NCI-H2081 (cell line): Measurements from ENCODE around the gene PTPRK.

Source experiments
- DNase-seq, 2 experiments: peaks; one replicate each; lab custom pipeline; 2025; lab: John Stamatoyannopoulos, UW

Gene PTPRK

DNA sequence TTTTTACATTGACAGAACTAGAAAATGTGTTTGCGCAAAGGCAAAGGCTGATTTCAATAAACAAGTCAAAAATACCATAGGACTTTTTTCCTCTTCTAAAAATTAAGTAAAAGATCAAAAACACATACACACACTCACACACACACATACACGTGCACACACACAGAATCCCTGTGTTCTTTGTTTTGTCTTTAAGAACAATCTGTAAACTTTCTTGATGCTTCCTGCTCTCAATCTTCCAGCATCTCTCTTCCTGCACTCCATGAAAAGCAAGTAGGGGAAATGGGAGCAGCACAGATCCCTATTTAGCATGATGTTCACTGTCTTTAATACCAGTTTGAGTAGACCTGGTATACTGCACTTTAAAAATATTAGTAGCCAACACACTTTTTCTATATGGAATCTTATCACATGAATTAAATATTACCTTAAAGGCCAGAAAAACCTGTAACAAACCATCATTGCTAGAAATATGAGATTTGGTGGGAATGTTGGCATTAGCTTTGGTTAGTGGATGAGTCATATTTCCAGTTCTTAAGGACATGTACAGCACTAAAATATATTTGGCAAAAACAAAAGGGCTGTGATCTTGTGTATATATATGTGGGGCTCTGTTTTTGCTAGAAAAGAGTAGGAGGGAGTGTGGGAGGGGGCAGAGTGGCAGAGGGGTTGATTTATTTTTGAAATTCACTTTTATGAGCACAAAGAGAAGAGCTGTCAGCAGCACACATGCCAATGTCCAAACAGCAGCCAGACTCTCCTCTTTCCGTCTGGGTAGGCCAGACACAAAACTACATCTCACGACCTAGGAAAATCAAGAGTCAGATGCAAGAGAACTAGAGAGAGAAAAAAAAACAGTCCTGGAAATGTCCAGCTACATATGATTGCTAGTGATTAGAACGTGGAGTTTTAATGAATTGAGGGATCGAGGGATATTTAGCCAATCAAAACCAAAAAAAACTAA lies 4.6 kb downstream of the PTPRK start:
- DNase-seq: no peak

DNA sequence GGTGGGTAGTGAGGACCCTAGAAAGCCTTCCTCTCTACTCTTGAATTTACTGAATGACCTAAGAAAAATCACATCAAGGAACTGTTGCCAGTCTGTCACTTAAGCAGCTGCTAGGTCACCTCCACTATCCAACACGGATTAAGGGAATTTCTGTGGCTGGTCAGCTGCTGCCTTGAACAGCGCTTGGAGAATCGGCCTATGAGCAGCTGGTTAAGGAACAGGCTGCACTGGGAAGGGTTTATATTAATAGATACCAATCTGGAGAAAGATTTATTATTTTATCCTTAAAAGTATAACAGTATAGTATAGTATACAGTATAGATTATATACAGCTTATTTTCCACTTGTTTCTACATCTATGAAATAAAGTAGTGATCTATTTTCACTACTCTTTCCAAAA lies 6.5 kb downstream of the PTPRK start:
- no peak for DNase-seq

DNA sequence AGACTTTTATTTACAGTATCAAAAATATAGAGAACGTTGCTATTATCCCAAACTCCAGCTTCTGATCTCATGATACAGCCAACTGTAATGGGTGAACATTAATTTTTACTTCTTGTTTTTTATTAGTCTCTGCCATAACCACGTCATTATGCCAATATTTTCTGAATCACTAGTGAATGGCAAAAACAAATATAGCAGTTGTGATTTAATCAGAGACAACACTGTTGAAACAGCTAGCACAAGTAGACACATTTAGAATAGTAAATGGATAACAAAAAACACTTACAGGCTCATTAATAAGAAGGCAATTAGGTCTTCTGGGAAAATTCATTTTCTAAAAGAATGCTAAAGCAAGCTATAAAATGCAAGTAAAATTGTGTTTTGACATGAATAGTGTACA lies 8.1 kb downstream of the PTPRK start:
- DNase-seq: no peak

DNA sequence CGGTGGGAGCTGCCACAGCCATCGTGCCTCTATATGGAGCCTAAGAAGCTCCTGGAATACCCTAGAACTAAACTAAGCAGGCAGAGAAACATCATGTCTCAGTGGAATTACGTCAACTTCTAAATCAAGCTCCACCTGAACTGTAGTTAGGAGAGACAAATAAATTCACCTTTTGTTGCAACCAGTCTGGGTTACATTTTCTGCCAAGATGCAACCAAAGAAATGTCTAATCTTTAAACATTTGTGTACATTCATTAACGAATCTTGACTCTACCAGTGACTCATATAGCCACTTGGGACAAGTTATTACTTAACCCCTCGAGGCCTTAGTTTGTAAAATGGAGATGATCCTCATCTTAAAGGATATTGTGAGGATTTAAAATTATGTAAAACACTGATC lies 8.9 kb downstream of the PTPRK start:
- no peak for DNase-seq

DNA sequence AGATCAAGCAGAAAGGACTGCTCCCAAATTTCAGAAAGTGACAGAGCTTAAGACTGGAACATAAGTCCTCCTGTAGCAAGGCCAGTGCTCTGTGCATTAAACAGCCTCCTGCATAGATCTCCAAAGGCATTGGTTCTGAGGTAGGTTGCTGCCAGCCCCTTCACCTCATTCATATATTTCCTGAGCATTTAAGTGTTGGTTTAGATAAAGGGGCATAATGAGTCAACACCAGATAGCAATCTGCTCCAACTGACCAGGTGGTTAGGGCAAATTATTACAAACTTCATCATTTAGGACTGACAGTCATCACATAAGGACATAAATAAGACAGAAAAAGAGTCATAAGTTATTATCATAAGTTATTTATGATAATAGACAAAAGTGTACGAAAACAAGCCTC lies 10.7 kb downstream of the PTPRK start:
- DNase-seq: no peak

DNA sequence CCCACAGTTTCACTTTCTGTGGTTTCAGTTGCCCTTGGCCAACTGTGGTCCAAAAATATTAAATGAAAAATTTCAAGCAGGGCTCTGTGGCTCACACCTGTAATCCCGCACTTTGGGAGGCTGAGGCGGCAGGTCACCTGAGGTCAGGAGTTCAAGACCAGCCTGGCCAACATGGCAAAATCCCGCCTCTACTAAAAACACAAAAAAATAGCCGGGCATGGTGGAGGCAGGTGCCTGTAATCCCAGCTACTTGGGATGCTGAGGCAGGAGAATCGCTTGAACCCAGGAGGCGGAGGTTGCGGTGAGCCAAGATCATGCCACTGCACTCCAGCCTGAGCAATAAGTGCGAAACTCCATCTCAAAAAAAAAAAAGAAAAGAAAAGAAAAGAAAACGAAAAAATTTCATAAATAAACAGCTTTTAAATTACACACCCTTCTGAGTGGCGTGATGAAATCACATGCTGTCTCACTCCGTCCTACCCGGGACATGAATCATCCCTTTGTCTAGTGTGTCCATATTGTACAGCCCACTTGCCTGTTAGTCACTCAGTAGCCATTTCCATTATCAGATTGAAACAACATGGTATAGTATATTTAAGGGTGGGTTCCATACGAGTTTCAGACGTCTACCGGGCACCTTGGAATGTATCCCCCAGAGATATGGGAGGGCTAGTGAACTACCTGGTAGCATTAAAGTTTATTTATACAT lies 11.7 kb downstream of the PTPRK start:
- no peak for DNase-seq

DNA sequence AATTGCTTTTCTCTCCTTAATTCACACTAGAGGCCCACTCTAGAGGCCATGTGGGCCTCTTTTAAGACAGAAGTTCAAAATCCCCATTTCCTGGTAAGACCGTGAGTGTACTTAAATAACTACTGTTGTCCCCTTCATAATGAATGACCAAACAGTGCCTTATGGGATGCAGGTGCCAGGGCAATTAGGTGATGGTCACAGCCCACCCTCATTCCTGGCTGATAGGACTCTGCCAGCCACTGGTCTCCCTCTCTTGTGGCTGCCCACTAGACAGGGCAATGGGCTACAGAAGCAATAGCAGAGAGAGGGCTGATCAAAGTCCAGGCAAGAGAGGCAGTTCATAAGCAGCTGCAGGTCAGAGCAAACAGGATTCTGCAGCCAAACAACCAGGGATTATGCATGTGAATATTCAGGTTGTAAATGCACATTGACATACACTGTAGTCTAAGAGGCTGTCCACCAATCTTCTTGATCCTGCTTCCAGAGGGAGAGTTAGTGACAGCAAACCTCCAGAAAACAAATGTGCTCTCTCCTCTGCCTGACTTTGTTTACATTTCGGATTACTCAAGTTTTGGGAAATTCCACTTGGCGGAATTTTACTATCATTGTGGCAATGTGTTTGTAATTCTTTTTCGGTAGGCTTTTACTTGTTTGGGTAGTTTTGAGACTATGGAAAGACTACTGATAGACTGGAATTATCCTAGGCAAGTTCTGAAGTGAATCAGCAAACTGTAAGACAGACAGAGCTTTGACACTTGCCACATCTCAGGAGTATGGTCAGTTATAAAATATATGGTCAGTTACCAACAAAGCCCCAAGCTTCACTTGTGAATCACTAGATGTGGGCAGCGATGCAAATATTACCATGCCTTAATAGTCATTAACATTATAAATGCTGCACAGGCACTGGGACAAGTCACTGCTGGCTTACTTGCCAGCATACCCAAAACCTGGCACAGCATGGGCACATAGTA lies 12.8 kb downstream of the PTPRK start:
- DNase-seq: no peak

DNA sequence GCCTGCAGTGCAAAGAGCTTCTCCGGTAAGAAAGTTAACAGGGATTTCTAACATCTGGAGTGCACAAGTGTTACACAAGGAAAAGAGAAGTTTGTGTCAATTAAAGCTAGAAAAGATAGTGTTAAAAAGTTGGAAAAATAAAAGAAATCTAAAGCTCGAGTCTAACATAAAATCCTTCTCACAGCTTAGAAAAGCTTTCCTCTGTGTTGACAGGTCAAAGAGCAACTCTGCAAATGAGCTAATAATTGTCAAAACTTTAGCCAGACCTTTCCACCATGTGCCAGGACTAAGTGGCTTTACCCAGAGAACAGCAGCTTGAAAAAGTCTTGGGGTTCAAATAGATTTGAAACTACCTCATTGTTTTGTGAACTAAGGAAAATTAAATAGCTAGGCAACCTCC lies 14.8 kb downstream of the PTPRK start:
- no peak for DNase-seq

DNA sequence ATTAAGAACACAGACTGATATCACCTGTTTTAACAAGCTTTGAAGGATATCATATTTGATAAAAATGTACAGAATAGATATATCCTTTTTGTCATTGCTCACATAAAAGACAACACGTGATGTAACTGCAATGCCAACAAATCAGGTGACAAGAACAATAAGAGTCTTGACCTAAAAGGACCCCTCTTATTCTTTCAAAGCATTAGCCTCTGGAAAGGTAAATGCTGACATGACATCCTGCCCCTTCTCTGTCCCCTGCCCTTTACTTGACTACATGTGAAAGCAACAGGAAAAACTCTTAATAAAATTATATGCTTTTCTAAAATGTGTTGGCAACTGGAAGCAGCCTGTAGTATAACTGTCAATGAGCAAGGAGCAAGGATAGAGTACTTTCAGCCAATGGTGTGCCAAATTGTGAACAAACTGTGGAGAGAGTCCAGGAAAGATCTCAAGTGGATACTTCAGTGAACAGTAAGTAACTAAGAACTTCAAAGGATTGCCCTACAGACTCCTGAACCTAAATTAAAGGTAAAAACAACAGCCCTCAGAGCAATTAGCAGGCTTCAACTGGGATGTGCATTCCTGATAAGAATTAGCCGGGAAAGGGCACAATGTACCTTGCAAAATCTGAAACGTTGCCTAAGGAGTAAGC lies 16.3 kb downstream of the PTPRK start:
- no peak for DNase-seq

DNA sequence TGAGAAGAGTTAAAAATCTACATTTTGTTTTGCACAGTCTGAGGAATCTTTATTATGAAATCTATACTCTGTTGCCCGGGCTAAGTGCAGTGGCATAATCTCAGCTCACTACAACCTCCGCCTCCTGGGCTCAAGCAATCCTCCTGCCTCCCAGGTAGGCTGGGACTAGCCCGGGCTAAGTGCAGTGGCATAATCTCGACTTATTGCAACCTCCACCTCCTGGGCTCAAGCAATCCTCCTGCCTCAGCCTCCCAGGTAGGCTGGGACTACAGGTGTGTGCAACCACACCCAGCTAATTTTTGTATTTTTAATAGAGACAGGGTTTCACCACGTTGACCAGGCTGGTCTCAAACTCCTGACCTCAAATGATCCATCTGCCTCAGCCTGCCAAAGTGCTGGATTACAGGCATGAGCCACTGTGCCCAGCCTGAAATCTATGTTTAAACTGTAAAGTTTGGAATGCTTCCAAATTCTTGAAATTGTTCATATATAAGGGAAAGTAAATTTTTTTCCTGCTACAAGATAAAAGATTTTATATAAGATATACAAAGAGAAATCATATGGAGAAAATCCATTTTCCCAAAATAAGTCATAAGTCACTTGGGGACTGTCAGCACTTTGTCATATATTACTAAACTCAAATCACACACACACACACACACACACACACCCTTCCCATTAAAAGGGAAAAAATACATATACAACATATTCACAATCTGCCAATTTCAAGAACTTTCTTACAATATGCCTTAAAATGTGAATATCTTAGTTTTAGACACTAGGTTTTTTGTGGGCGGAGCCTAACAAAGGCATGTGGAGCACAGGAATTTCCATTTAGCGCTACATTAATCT lies 19.4 kb downstream of the PTPRK start:
- no peak for DNase-seq

DNA sequence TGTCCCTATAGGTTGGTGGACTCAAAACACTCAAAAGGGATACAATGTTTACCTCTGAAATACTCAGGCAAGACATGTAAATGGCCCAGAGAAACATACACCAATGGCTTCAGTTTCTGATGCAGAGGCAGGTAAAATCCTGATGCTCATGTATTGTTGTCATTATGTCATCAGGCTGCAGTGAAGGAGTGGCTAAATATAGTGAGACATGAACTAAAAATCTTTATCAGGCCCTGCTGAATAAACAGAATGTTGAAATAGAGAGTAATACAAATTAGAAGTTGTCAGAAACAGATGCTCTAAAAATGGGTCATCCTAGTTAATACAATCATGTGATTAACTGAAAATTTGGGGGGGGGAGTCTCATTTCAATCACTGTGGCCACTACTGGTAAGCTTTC lies 20.4 kb downstream of the PTPRK start:
- no peak for DNase-seq

DNA sequence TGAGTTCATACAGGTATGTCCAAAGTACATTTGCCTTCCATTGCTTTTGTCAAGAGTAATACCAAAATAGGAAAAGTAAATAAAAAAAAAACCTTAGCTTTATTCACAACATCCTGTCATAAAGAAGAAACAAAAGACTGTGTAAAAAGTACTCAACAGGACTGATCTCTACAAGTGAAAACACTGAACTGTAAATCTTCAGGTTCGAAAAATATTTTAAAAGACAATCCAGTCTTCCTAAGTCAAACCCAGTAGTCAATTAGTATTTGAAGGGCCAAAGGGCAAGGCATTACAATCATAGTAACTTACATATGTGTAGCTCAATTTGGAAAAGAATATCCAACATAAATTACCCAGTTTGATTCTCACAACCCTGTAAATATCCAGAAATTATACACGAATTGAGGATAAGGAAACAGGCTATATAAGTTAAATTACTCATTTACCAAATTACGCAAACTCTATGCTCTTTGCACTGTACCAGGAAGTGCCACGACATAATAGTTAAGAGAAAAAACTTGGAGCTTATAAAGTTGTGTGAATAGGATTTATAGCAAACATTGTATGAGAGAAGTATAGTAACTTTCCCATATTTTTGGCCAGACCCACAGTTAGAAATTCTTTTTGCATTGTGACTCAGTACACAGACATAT lies 21.2 kb downstream of the PTPRK start:
- DNase-seq: no peak

DNA sequence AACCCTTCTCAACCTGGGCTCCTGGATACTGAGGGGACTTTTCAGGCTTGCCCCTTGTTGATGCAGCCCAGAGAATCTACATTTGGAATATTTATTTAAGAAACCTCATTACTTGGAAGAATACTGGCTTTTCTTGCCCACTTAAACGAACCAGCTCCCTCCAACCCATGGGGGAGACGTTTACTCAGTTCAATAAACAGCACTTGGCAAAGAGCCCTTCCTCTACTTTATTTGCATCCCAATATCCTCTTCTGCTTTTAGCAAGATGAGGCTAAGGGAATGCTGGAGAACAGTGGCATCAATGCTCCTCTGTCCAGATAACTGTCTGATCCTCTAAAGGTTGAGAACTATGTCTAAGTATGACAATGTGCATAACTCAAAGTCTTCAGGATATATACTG lies 22.2 kb downstream of the PTPRK start:
- no peak for DNase-seq

DNA sequence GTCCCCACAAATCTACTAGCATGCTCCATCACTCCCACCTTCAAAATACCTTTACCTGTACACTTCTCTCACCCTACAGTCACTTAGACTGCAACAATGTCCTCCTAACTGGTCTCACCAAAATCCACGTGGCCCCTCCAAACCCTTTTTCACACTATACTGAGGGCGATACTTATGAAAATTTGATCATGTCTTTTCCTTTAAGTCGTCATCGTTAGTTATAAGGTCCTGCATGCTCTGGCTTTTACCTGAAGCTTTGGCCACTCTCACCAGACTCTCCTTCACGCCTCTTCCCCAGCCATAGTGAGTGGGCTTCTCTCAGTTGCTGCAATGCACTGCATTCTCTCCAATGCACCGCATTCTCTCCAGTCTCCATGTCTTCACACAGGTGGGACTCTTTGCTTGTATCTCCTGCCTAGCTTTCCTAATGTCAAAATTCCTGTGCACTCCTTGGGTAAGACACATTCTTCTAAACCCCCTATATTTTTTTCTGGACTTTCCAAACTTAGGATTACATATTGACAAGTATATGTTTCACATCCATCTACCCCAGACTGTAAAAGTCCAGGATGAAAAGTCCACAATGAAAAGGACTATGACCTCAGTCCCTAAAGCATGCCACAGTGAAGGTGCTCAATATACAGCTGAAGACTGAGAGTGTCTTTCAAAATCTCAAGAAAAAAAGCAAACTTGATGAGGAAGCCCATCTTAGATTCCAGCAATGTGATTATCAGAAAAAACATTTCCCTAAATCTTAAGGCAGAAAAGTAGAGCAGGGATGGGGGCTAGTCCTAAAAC lies 24.7 kb downstream of the PTPRK start:
- no peak for DNase-seq

DNA sequence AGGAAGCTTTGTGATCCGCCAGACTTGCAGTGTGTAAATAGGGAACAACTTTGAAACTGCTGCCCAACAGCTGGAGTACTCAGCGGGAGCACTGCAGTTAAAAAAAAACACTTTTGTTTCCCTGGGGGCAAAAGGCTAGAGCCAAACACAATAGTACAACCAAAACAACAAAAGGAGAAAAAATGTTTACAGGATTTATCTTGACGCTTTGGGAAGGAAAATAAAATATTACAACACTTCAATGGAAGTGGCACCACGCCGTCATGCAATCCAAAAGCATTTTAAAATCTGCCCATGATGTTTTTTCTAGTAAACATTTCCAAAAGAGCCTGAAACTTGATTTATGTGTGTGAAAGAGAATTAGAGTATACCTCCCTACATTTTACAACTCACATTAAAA lies 26.0 kb downstream of the PTPRK start:
- no peak for DNase-seq

DNA sequence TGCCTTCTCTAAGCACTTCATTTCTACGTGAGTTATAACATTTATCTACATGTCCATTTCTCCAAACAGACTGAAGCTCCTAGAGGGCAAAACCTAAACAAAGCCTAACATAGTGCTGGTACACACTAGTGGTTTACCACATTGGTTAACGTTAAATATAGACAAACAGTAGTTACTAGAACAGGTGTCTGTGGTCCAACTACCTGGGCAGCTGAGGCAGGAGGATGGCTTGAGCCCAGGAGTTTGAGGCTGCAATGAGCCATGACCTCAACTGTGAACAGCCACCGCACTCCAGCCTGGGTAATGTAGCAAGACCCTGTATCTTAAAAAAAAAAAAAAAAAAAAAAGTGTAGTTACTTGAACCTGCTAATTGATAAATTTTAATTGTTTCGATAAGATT lies 26.5 kb downstream of the PTPRK start:
- no peak for DNase-seq

DNA sequence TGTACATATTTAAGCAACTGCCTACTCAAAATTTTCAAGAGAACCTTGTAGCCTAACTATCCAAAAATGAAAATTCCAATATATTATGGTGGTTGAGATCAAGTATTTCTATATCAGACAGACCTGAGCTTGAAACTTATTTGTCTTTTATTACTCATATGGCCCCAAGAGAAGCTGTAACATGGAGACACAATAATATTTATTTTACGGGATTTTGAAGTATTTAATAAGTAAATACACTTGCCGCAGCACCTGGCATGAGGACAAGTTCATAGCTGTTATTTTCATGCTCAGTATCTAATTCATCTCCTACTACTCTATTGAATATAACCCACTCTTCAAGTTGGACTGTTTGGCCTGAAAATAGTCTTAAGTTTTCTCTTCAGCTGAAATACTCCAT lies 28.0 kb downstream of the PTPRK start:
- peak in 1 of 2 experiments; percentile 13 for DNase-seq

DNA sequence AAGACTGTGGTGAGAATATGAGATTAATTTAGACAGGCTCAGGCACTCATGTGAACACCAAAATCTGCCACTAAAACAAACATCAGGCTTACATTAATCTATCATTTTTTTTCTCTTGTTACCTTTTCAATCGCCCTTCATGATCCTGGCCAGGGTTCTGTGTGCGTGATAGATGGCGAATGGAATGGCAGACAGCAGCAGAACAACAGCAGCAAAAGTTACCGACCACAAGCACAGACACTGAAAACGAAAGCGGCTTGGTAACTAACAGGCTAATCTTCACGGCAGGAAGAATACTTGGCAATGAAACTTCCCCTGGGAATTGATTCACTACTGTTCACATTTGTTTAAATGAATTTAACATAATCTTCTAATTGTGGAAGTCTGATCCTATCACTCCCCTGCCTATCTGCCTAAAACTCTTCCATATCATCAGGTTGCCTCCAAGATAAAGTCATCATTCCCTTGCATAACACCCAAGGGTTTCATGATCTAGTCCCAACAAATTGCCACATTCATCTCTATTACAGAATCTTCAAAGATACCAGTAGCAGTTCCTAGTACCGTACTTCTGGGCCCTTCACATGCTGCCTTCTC lies 28.7 kb downstream of the PTPRK start:
- DNase-seq: peak in 1 of 2 experiments; percentile 41

DNA sequence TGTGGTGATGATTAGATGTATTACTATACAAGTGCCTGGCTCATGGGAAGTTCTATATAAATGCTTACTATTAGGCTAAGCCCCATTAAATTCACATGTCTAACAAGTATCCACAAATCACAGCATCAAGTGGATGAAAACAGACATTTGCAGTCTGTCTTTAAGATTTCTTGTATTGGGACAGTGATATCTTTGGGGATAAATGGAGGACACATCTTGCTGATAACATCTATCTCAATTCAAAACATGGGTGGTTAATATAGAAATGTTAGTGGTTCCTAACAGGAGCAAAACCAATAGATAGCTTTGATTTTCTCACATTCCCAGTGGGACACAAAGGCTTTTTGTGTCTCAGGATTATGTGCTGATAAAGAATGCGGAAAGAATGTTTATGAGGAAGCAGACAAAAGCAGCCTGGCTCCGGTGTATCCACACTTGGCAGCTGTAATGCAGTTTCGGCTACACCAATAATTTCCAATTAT lies 29.3 kb downstream of the PTPRK start:
- no peak for DNase-seq
